Ecto neural progenitor cell (in vitro differentiated cells): ENCODE measurements around the gene MYO7A.
A peak's percentile ranks its signal among the peaks of the same experiment; 100 is the strongest.

Experiments used
- DNase-seq: peaks from one replicate; pipeline ENCODE4 v3.0.0-alpha.2; 2018; ENCODE audit warnings: low spot score

MYO7A gene

DNA sequence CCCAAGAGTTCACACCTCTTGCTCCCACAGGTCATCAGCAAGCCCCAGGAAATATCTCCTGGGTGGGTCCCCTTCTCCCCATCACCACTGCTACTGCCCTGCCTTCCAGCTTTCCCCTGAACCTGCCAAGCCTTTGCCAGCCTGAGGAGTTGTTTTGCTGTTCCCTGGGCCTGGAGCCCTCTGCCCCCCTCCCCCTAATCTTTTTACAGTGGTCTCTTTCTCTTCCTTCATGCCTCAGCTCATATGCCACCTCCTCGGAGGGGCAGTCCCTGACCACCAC lies 18.9 kb downstream of the MYO7A start:
- DNase-seq = no peak

DNA sequence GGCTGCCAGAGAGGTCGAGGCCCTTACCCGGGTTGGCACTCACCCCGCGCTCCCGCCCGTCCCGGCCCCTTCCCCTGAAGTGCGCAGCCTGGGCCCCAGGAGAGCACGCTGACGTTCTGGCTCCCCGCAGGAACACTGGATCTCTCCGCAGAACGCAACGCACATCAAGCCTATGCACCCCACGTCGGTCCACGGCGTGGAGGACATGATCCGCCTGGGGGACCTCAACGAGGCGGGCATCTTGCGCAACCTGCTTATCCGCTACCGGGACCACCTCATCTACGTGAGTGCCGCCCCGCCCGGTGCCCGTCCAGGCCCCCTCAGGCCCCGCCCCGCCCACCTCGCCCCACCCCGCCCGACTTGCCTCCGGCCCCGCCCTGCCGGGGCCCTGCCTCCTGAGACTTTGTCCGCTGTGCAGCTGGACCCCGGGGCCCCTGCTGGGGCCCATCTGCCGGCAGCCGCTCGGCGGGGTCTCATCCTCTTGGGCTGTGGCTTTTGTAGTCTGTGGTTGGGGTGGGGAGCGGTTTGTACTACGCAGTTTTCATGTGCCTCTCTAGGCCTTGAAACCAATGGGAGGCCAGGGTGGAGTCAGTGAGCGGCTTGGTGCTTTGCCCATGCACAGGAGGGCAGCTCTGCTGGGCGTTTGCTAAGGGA lies 19.7 kb downstream of the MYO7A start:
- peak; percentile 83 for DNase-seq

DNA sequence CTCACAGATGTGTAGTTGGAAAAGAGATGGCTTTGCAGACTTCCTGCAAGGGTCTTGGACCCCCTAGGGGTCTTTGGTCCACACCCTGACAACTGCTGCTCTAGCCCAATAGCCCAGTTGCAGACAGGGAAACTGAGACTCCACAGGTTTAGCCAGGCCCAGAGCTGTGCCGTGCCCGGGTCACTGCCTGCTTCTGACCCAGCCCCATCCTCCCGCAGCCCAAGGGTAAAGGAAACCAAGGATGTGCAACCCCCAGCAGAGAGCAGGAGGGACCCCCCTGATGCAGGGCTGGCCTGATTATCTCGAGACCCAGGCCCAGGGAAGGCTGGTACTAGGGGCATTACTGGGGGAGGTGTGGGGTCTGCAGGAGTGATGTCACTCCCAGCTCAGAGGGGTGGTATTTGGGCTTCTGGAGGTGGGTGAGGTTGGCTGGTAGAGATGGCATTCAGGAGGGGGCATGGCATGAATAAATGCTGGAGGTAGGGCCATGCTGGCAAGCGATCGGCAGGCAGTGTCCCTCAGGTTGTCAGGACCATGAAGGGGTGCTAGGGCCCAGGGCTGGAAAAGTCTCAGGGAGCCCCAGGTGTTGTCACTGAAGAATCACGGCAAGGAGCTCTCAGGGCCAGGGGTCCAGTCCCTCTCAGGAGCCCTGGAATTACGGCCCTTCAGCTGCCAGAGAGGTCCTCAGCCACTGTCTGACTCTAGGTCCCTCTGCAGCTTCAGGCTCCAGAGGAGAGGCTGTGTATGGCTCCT lies 21.1 kb downstream of the MYO7A start:
- DNase-seq = no peak

DNA sequence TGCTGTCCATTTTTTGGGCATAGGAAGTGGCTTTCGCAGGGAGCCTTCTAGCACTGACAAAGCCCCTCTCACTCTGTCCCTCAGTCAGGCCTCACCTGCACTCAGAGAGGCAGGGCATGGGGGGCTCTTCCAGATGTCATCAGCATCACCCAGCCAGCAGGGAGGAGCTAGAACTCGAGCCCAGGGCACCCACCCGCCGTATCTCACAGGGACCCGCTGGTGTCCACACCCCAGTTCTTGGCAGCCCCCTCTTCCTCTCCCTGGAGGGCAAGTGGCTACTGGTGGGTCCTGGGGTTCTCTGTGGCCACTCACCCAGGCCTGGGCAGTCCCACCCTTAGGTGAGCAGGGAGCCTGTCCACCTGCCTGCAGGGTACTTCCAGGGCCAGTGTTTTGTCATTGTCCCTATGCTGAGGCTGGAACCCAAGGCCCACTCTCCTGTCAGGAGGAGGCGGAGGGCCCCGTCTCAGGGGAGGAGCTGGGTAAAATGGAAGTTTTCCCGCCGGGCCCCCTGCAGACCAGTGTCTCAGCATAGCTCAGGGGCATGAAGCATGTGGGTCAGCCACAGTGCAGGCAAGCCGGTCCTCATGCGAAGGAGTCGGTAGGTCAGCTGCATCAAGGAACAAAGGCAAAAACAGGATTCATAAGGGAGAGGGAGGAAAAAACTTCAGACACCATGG lies 21.8 kb downstream of the MYO7A start:
- DNase-seq = no peak

DNA sequence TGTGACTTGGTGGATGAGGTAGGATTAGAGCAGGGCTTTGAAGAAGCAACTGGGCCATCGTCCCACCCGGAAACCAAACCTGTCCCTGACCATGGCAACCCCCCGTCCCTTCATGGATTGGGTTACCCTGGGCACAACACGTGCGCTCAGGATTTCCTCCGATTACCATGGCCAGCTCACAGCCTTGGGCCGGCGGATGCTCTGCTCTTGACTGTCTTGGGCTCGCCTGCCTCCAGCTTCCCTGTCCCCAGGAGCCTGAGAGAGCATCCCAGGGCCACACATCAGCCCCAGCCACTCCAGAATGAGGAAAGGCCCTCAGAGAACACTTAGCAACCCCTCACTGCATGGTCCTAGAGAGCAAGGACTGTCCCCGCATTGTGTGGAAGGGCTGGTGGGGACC lies 22.8 kb downstream of the MYO7A start:
- no peak for DNase-seq

DNA sequence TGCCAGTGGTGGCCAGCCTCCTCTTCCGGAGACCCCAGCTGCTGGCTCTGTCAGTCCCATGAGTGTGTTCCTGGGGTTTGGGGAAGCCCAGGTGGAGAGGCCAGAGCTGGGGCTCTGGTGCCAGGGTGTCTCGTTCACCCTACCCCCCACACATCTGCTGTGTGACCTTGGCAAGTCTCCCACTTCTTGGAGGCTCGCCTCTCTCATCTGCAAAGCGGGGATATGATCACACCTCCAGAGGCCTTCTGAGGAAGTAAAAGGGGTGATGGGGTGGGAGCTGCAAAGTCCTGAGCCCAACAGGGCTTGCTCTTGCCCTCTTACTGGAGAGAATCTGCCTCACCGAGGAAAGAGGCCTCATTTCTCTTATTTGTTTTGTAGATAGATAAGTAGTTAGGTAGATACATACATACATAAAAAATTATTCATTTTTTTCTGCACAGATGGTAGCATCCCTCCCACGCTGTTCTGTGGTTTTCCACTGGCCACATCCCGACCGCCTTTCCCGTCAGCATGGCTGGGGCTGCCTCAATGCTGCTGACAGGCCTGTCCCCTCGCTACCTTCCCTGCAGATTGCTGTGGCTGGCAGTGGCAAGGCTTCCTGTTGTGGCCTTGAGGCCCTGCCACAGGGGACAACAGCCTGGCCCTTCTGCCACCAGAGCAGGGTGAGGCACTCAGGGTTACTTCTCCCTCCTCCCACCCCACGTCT lies 23.9 kb downstream of the MYO7A start:
- no peak for DNase-seq

DNA sequence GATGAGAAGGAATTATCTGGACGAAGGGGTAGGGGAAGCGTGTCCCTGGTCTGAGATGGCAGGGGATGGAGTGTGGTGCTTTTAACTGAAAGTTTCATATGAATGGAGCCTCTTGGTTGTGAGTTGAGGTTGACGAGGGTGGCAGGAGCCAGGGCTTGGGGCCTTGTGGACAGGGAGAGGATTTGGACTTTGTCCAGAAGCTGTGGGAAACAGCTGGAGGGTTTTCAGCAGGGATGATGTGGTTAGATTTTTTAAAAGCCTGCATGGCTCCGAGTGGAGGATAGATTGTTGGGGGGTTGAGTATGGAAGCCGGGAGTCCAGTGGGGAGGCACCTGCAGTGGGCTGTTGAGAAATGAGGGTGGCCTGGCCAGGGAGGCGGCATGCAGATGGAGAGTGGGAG lies 24.8 kb downstream of the MYO7A start:
- DNase-seq = no peak

DNA sequence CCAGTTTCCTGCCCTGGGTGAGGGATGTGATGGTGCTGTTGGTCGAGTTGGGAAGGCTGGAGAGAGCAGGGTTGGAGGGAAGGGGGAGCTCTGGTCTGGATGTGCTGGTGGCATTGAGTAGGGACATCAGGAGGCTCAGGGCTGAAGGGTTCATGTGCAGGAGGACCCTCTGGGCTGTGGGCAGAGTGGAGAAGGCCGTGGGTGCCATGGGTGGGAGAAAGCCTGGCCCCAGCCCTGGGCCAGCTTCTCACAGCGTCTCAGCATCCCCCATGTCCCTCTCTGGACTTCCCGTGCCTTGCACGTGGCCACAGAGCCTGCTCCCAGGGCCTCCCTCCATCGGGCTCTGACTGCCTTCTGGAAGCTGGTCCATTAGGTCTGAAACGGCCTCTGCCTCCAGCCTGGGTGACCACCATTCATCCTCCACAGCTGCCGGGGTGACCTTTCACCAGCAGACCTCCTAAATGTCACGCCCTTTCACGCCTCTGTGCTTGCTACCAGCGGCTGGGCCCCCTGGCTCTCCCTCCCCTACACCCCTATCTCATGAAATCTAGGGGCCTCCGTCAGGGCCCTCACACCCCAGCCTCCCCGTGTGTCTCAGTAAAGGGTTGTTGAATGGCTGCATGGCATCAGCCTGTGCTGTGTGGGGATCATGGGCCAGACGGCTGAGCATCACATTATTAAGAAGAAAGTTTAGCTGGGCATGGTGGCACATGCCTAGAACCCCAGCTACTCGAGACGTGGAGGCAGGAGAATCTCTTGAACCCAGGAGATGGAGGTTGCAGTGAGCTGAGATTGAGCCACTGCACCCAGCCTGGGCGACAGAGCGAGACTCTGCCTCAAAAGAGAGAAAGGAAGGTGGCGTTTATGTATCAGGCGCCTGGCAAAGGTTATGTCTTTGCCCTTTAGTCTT lies 25.5 kb downstream of the MYO7A start:
- no peak for DNase-seq

DNA sequence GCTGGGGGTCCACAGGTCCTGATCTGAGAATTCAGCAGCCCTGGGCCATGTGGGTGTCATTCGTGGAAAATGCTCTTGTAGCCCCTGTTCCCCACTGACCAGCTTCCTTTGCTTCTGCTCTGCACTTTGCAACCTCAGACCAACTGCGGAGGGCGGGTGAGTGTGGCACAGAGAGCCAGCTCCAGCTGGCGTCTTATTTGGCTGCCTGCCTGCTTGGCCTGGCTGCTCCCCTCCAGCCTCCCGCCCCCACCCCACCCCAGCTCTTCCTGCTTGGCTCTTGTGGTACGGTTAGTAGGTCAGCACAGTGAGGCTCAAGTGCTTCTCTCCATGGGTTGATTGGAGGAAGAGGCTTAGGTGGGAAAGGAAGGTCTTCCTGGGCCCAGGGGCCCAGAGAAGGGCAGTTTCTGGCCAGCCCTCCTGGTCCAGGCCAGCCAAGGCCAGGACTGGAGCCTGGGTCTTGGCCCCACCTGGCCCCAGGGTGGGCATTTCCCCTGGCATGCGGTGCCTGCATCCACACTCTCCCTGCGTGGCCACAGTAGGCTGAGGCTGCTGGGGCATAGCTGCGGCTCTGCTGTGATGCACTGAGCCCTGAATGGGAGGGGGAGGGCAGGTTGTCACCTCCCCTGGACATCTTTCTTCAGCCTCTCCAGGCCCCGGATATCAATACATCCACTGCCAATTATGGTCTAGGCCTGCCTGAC lies 26.5 kb downstream of the MYO7A start:
- no peak for DNase-seq

DNA sequence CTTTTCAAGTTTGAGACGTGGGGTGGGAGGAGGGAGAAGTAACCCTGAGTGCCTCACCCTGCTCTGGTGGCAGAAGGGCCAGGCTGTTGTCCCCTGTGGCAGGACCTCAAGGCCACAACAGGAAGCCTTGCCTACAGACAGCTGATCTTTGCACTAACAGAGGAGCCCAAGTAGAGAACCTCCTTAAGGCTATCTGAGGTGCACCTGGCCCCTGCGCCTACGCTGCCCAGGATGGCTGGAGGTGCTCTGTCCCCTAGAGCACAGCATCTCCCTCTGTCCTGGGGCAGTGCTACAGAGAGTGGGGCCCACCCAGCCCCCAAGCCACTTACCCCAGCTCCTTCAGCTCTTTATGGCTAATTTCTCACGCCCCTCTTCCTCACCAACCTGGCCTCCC lies 27.0 kb downstream of the MYO7A start:
- no peak for DNase-seq

DNA sequence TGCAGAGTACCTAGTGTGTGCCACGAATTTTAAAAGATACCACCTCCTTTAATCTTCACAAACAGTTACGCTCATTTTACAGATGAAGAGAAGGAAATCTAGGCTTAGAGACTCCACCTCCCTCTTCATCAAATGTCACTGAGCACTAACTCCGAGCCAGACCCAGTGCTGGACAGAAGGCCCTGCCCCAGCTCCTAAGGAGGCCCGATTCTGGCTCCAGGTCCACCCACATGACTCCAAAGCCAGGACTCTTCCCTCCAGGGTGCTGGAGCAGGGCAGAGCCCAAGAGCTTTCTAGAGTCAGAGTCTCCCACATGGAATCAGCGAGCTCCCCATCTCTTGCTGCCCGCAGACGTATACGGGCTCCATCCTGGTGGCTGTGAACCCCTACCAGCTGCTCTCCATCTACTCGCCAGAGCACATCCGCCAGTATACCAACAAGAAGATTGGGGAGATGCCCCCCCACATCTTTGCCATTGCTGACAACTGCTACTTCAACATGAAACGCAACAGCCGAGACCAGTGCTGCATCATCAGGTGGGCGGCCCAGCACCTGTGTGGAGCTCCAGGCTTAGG lies 27.6 kb downstream of the MYO7A start:
- no peak for DNase-seq

DNA sequence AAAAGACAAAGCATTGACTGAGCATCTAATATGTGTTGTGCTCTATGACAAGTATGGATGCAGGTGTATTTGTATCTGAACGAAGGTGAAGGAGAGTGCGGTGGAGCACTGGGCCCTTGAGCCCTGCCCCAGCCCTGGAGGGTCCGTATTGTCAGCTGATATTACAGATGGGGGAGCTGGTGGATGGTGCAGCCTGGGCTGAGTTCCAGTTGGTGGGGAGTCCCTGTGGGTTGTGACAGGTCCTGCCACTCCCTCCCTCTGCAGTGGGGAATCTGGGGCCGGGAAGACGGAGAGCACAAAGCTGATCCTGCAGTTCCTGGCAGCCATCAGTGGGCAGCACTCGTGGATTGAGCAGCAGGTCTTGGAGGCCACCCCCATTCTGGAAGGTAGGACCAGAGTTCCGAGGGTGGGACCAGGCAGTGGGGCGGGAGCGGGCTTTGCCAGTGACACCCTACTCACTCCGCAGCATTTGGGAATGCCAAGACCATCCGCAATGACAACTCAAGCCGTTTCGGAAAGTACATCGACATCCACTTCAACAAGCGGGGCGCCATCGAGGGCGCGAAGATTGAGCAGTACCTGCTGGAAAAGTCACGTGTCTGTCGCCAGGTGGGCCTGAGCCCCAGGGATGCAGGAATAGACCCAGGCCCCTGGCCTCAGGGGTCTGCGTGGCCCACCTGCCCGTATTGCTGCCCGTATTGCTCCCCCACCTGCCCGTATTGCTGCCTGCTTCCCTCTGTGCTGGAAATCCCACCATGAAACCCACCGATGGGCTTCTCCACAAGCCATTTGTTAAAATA lies 28.6 kb downstream of the MYO7A start:
- DNase-seq = no peak

DNA sequence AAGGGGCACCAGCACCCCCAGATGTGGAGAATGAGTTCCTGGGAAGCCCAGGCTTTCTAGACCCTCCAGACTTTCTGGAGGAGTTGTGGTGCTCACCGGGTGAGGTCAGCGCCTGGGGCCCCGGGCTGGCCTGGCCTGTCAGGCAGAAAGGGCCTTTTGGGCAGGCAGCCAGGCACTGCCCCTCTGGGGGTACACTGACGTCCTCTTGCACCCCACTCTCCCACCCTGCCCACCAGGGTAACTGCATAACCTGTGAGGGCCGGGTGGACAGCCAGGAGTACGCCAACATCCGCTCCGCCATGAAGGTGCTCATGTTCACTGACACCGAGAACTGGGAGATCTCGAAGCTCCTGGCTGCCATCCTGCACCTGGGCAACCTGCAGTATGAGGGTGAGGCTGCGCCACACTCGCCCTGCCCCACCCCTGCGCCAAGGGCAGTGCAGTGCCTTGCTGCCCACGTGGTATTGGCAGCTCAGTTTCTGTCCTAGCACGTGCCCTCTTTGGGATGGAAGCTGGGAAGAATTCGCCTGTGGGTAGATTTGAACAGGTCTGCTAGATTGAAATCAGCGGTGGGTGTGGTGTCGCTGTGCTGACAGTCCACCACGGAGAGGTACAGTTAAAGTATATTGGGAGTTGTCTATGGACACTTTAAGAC lies 30.1 kb downstream of the MYO7A start:
- DNase-seq = no peak

DNA sequence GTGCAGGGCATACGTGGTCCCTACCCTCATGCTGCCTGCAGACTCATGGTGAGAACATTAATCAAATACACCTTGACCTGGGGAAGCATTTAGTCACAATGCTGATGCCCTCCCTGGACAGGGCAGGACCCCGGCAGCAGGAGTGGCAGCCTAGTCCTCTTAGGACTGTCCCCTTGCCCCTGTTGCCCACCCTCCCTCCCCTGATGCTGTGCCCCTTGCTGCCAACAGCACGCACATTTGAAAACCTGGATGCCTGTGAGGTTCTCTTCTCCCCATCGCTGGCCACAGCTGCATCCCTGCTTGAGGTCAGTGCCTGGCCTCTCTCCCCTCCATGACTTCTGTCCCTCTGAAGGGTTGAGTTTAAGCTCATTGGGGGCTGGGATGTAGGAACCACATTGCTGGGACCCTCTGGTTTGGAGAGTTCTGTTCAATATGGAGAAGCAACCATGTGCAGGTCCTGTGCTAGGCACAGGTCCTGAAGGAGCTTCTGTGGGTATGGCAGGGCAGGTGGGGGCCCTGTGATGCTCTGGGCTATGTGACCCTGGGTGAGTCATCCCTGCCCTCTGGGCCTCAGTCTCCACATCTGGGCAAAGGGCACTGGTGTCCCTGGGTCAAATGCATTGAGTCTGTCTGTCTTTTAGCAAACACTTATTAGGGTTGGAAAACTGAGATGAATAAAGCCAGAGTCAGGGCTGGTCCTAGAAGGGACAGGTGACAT lies 31.3 kb downstream of the MYO7A start:
- DNase-seq = no peak

DNA sequence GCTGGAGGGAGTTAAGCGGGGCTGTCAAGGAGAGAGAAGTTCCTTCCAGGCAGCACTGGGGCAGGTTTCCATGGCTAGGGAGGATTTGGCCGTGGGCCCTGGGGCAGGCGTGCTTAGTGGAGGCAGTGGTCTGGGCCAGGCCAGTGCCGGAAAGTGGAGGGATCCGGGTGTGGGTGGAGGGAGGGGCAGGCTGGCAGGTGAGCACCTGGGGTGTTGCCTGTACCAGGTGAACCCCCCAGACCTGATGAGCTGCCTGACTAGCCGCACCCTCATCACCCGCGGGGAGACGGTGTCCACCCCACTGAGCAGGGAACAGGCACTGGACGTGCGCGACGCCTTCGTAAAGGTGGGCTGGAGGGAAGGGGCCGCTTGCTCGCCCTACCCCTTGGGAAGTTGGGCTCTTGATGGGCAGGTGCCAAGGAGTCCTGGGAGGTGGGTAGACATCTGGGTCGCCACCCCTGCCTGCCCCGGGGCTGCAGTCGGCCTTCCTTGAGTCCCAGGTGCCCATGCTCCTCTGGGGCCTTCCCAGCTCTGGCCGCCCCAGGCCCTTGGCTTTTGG lies 32.0 kb downstream of the MYO7A start:
- no peak for DNase-seq

DNA sequence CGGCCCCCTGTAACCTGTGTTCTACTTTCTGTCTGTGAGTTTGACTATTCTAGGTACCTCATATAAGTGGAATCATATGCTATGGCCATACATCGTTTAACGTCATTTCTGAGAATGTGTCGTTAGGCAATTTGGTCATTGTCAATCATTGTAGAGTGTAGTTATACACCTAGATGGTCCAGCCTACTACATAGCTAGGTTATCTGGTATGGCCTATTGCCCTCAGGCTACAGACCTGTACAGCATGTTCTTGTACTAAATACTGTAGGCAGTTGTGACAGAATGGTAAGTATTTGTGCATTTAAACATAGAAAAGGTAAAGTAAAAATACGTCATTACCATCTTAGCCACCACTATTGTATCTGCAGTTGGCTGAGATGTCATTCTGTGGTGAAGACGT lies 35.2 kb downstream of the MYO7A start:
- DNase-seq = no peak

DNA sequence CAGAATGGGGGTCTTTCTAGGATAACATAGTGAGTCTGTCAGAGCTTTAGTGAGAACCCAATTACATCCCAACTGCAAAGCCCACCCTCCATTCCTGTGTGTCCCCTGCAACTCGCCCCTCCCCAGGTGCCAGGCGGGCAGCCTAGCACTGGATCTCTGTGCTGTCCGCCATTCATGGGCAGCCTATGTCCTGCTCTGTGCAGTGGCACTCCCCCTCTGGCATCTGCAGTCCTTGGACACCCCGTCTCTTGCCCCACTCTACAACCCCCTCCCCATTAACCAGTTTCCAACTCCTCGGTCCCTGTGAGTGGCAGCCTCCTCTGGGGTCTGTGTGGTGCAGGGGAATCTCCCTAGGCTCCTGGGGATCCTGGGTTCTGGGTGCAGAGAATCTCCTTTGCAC lies 37.0 kb downstream of the MYO7A start:
- no peak for DNase-seq

DNA sequence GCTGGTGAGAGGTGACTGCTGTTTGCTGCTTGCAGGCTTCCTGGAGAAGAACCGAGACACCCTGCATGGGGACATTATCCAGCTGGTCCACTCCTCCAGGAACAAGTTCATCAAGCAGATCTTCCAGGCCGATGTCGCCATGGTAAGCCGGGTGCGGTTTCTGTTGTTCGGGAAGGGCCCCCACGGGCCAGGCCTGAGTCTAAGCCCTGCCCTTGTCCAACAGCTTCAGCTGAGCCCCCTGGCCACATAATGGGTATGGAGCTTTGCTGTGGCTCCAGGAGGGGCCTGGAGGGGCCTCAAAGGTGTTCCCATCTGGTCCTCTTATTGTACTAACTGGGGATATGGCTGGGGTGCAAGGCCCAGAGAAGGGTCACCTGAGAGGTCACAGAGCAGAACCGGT lies 38.0 kb downstream of the MYO7A start:
- no peak for DNase-seq
